ENCODE measurements around the gene ZFAND3. TPM values are rescaled to one million over a fixed set of nuclear protein-coding genes. Genes with fewer than 3 reads are reported as not detected.

ZFAND3 gene
- total RNA-seq, 1 experiment from 2014 or later, result 64.0 TPM

GRCh38 chr6:38024908-38025307 lies 205.4 kb downstream of the ZFAND3 start:
- intact Hi-C loops (cut with micrococcal nuclease; ENCODE audit: unreplicated experiment), result no loop called here
- no TSS peak for BruUV-seq (replicated peaks)
- POLR2A ChIA-PET (ENCODE audit: low non-redundant PET), result no interaction called here

GRCh38 chr6:38025451-38025850 lies 205.9 kb downstream of the ZFAND3 start:
- CTCF ChIA-PET, result interaction anchor here (0.6 kb wide), 1 partner anchor 541 kb away, joined by 3 read pairs; no protein-coding TSS in a partner anchor
- H3K4me3 ChIP-seq (ENCODE audit: low read depth, low read length, poor library complexity, severe bottlenecking), result no peak overlapping the region
- peaks cover 6% of the 10 kb centered on the region for H3K9me3 ChIP-seq (ENCODE audit: low read depth, low read length, poor library complexity, severe bottlenecking)
- peaks cover 27% of the 10 kb centered on the region for H3K4me1 ChIP-seq (ENCODE audit: insufficient read depth, low read length, poor library complexity, severe bottlenecking)
- no peaks in the 10 kb centered on the region for H3K36me3 ChIP-seq (ENCODE audit: insufficient read depth, low read length, poor library complexity, severe bottlenecking)
- TF ChIP-seq CTCF (conservative IDR thresholded peaks at IDR 0.05; ENCODE audit: low read depth, low read length), result no peak
- TF ChIP-seq EZH2 (IDR thresholded peaks at IDR 0.05; ENCODE audit: borderline replicate concordance, low read depth, low read length, poor library complexity, severe bottlenecking), result no peak
- DNase-seq (ENCODE audit: low spot score), result no peak
- intact Hi-C loops (cut with micrococcal nuclease; ENCODE audit: unreplicated experiment), result no loop called here
- H3K27me3 ChIP-seq (replicated peaks; ENCODE audit: insufficient read depth, low read depth, low read length, poor library complexity), result no peaks in the 10 kb centered on the region
- POLR2A ChIA-PET (ENCODE audit: low non-redundant PET), result no interaction called here
- H3K27ac ChIP-seq (ENCODE audit: low read depth, low read length, poor library complexity, severe bottlenecking), result no peak overlapping the region
- BruUV-seq (replicated peaks), result no TSS peak

More at GRCh38 chr6:38024908-38025307, 205.4 kb downstream of the ZFAND3 start:
- TF ChIP-seq EZH2 (IDR thresholded peaks at IDR 0.05; ENCODE audit: borderline replicate concordance, low read depth, low read length, poor library complexity, severe bottlenecking), result no peak
- no peak for TF ChIP-seq CTCF (conservative IDR thresholded peaks at IDR 0.05; ENCODE audit: low read depth, low read length)
- DNase-seq (ENCODE audit: low spot score), result no peak
- Histone ChIP-seq H3K27ac (ENCODE audit: low read depth, low read length, poor library complexity, severe bottlenecking) (no peak overlapping the region), H3K36me3 (ENCODE audit: insufficient read depth, low read length, poor library complexity, severe bottlenecking) (no peaks in the 10 kb centered on the region), H3K27me3 (replicated peaks; ENCODE audit: insufficient read depth, low read depth, low read length, poor library complexity) (no peaks in the 10 kb centered on the region), H3K4me1 (ENCODE audit: insufficient read depth, low read length, poor library complexity, severe bottlenecking) (peaks cover 32% of the 10 kb centered on the region), H3K9me3 (ENCODE audit: low read depth, low read length, poor library complexity, severe bottlenecking) (peaks cover 6% of the 10 kb centered on the region), H3K4me3 (ENCODE audit: low read depth, low read length, poor library complexity, severe bottlenecking) (no peak overlapping the region)
- CTCF ChIA-PET, result no interaction called here

GRCh38 chr6:38027685-38028373 lies 208.3 kb downstream of the ZFAND3 start:
- Histone ChIP-seq H3K9me3 (ENCODE audit: low read depth, low read length, poor library complexity, severe bottlenecking) (peaks cover 6% of the 10 kb centered on the region), H3K4me1 (ENCODE audit: insufficient read depth, low read length, poor library complexity, severe bottlenecking) (peaks cover 11% of the 10 kb centered on the region), H3K27me3 (replicated peaks; ENCODE audit: insufficient read depth, low read depth, low read length, poor library complexity) (no peaks in the 10 kb centered on the region), H3K36me3 (ENCODE audit: insufficient read depth, low read length, poor library complexity, severe bottlenecking) (no peaks in the 10 kb centered on the region), H3K4me3 (ENCODE audit: low read depth, low read length, poor library complexity, severe bottlenecking) (no peak overlapping the region), H3K27ac (ENCODE audit: low read depth, low read length, poor library complexity, severe bottlenecking) (peak overlapping the region; percentile 12)
- TF ChIP-seq CTCF (conservative IDR thresholded peaks at IDR 0.05; ENCODE audit: low read depth, low read length) (no peak), EZH2 (IDR thresholded peaks at IDR 0.05; ENCODE audit: borderline replicate concordance, low read depth, low read length, poor library complexity, severe bottlenecking) (no peak)
- BruUV-seq (replicated peaks), result no TSS peak
- ChIA-PET CTCF (no interaction called here), POLR2A (ENCODE audit: low non-redundant PET) (no interaction called here)
- peak; percentile 24 for DNase-seq (ENCODE audit: low spot score)
- intact Hi-C loops (cut with micrococcal nuclease; ENCODE audit: unreplicated experiment), result no loop called here
